Measurements from ENCODE around the gene MTA2.

- TF ChIP-seq POLR2A (IDR thresholded peaks at IDR 0.05) (peak; percentile 29), EP300 (IDR thresholded peaks at IDR 0.05) (no peak)
- TF ChIP-seq, protein P1, sequence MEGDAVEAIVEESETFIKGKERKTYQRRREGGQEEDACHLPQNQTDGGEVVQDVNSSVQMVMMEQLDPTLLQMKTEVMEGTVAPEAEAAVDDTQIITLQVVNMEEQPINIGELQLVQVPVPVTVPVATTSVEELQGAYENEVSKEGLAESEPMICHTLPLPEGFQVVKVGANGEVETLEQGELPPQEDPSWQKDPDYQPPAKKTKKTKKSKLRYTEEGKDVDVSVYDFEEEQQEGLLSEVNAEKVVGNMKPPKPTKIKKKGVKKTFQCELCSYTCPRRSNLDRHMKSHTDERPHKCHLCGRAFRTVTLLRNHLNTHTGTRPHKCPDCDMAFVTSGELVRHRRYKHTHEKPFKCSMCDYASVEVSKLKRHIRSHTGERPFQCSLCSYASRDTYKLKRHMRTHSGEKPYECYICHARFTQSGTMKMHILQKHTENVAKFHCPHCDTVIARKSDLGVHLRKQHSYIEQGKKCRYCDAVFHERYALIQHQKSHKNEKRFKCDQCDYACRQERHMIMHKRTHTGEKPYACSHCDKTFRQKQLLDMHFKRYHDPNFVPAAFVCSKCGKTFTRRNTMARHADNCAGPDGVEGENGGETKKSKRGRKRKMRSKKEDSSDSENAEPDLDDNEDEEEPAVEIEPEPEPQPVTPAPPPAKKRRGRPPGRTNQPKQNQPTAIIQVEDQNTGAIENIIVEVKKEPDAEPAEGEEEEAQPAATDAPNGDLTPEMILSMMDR (IDR thresholded peaks at IDR 0.05), result peak in 1 of 3 donors; percentile 15
These were observed 48.4 kb downstream of the MTA2 start for GRCh38 chr11:62553080-62553838.
